Muscle of leg (tissue), 11 donors: Measurements from ENCODE around the gene WDR70. TPM values are rescaled to one million over a fixed set of nuclear protein-coding genes. Genes with fewer than 3 reads are reported as not detected.
"Not testable (repeated sequence)": the region's sequence is repeated elsewhere in the genome, so short reads cannot be mapped to it uniquely, and the experiment has no call there.

ENCODE experiments used
- DNase-seq: peaks from one replicate; pipeline ENCODE4 v3.0.0; 2013
- H3K27ac ChIP-seq: one replicate; pipeline ENCODE4 v1.5.1; 2013; ENCODE audit warnings: mild to moderate bottlenecking, low read length, control low read depth
- H3K27me3 ChIP-seq: one replicate; pipeline ENCODE4 v1.6.1; 2013; ENCODE audit warnings: low read length; ENCODE audit not compliant: control insufficient read depth, insufficient read depth
- H3K36me3 ChIP-seq: one replicate; pipeline ENCODE4 v1.6.1; 2013; ENCODE audit warnings: low read length; ENCODE audit not compliant: control insufficient read depth, insufficient read depth
- H3K4me1 ChIP-seq: one replicate; pipeline ENCODE4 v1.6.1; 2013; ENCODE audit warnings: low read length; ENCODE audit not compliant: control insufficient read depth, insufficient read depth
- H3K4me3 ChIP-seq: one replicate; pipeline ENCODE4 v1.5.1; 2013; ENCODE audit warnings: low read length, control low read depth
- H3K9me3 ChIP-seq: replicated peaks from 2 replicates; pipeline ENCODE4 v1.6.1; 2013; ENCODE audit warnings: low read depth, low read length; ENCODE audit not compliant: control insufficient read depth
- WGBS: methylation state at CpG from one replicate; pipeline ENCODE4 v1.1.5; 2013; ENCODE audit warnings: missing lambda C conversion rate; ENCODE audit not compliant: insufficient coverage; 5-methylcytosine and 5-hydroxymethylcytosine counted together
- polyA plus RNA-seq, 8 donors: library from polyadenylated mRNA; unstranded; fragments of 120-200 nt; gene quantifications; one replicate each; pipeline versions ENCODE4 v1.2.1 to v1.2.3, GENCODE V29; 2013; ENCODE audit warnings: inconsistent platforms in 1 of 8, low replicate concordance in 1 of 8; ENCODE audit not compliant: insufficient read length in 8 of 8, insufficient read depth in 1 of 8
- total RNA-seq: library from RNA; stranded (reverse); fragments of 120-200 nt; gene quantifications from one replicate; pipeline ENCODE4 v1.2.4, GENCODE V29; 2013

Gene WDR70
- total and polyA plus RNA-seq, 9 donors, result 24.3 to 44.2 (median 27.4) TPM

DNA sequence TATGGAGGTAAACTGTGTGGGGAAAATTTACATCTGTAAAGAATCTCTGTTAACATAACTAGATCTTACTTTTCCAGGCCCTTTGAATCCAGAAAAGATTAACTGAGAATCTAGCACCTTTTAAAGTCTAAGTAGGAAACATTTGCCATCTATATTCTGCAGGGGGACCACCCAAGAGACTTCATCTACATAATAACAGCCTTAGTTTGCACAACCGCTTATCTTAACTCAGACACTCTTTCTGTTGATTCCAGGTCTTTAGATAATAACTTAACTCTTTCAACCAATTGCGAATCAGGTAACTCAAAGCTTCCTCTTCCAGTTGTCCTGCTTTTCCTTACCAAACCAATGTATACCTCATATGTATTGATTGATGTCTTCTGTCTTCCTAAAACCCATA is 407.3 kb downstream of the WDR70 start:
- DNase-seq, result no peak
- 90% methylated on average over 1 of the region's 2 CpGs for WGBS
- H3K4me1 ChIP-seq, result no peaks in the 10 kb centered on the region
- H3K27ac ChIP-seq, result no peak overlapping the region
- H3K4me3 ChIP-seq, result no peak overlapping the region
- H3K36me3 ChIP-seq, result no peaks in the 10 kb centered on the region
- H3K27me3 ChIP-seq, result no peaks in the 10 kb centered on the region
- H3K9me3 ChIP-seq, result no peaks in the 10 kb centered on the region

DNA sequence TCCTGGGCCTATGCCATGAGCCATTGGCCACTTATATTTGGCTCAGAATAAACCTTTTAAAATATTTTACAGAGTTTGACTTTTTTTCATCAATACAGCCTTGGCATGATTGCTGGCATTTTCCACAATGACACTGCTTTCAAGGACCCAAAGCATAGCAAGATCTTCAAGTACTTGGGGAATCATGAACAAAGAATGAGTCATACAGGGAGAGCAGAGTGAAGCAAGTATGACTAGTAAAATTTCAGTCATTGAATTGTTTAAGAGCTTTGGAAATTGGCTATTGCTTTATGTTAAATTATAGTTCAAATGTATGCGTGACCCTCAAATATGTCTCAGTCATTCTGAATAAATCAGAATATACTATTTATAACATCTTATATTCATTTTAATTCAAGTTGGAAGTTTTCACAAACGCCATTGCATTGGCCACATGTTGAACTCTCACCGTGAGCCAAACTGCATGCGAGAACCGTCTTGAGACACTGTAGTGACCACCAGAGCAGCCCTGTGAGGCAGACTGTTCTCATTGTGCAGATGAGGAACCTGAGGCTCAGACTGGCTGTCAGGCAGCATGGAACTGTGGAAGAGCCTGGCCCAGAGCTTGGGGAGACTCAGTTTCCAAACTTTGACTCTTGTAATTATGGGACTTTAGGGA is 407.9 kb downstream of the WDR70 start:
- 58% methylated on average over 4 of the region's 5 CpGs for WGBS
- no peak for DNase-seq
- H3K4me3 ChIP-seq, result no peak overlapping the region

GRCh38 chr5:37787742-37788141 is 408.6 kb downstream of the WDR70 start:
- H3K36me3 ChIP-seq, result no peaks in the 10 kb centered on the region
- no peaks in the 10 kb centered on the region for H3K27me3 ChIP-seq
- no peak overlapping the region for H3K27ac ChIP-seq
- H3K9me3 ChIP-seq, result no peaks in the 10 kb centered on the region
- H3K4me3 ChIP-seq, result no peak overlapping the region
- DNase-seq, result no peak
- no peaks in the 10 kb centered on the region for H3K4me1 ChIP-seq
- WGBS, result 80% methylated on average over 2 of the region's 6 CpGs

More for the DNA sequence above, 407.9 kb downstream of the WDR70 start:
- H3K27ac ChIP-seq, result no peak overlapping the region
- H3K36me3 ChIP-seq, result no peaks in the 10 kb centered on the region
- H3K9me3 ChIP-seq, result no peaks in the 10 kb centered on the region
- no peaks in the 10 kb centered on the region for H3K27me3 ChIP-seq
- no peaks in the 10 kb centered on the region for H3K4me1 ChIP-seq

- Histone ChIP-seq H3K4me1 (no peaks in the 10 kb centered on the region), H3K27ac (no peak overlapping the region), H3K4me3 (no peak overlapping the region), H3K9me3 (peaks cover 4% of the 10 kb centered on the region), H3K36me3 (no peaks in the 10 kb centered on the region), H3K27me3 (no peaks in the 10 kb centered on the region)
- DNase-seq, result no peak
- WGBS, result 80% methylated on average over 2 of the region's 2 CpGs
Measured at GRCh38 chr5:37789991-37790390, 410.9 kb downstream of the WDR70 start.

GRCh38 chr5:37791321-37791720 is 412.2 kb downstream of the WDR70 start:
- Histone ChIP-seq H3K36me3 (no peaks in the 10 kb centered on the region), H3K4me1 (no peaks in the 10 kb centered on the region), H3K9me3 (peaks cover 11% of the 10 kb centered on the region), H3K4me3 (no peak overlapping the region), H3K27ac (no peak overlapping the region), H3K27me3 (no peaks in the 10 kb centered on the region)
- WGBS, result 58% methylated on average over 2 of the region's 2 CpGs
- no peak for DNase-seq

GRCh38 chr5:37792975-37793631 is 414.0 kb downstream of the WDR70 start:
- H3K4me3 ChIP-seq, result no peak overlapping the region

GRCh38 chr5:37795292-37795691 is 416.2 kb downstream of the WDR70 start:
- not testable (repeated sequence) for H3K27me3 ChIP-seq, H3K36me3 ChIP-seq, H3K4me3 ChIP-seq, H3K4me1 ChIP-seq, DNase-seq, H3K27ac ChIP-seq
- WGBS, result 86% methylated on average over 1 of the region's 2 CpGs
- peaks cover 11% of the 10 kb centered on the region for H3K9me3 ChIP-seq

More at GRCh38 chr5:37792975-37793631, 414.0 kb downstream of the WDR70 start:
- no peak for DNase-seq
- 83% methylated on average over 1 of the region's 2 CpGs for WGBS
- Histone ChIP-seq H3K4me1 (no peaks in the 10 kb centered on the region), H3K27ac (no peak overlapping the region), H3K9me3 (peaks cover 11% of the 10 kb centered on the region), H3K36me3 (no peaks in the 10 kb centered on the region), H3K27me3 (no peaks in the 10 kb centered on the region)

DNA sequence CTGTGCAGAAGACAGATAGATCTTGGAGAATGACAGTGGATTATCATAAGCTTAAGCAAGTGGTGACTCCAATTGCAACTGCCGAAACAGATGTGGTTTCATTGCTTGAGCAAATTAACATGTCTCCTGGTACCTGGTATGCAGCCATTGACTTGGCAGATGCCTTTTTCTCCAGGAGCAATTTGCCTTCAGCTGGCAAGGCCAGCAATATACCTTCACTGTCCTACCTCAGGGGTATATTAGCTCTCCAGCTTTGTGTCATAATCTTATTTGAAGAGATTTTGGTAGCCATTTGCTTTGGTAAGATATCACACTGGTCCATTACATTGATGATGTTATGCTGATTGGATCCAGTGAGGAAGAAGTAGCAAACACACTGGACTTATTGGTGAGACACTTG is 417.3 kb downstream of the WDR70 start:
- not testable (repeated sequence) for H3K4me3 ChIP-seq, DNase-seq, H3K27me3 ChIP-seq, H3K4me1 ChIP-seq, H3K27ac ChIP-seq, H3K36me3 ChIP-seq
- WGBS, result 100% methylated on average over 1 of the region's 1 CpG
- peaks cover 11% of the 10 kb centered on the region for H3K9me3 ChIP-seq

GRCh38 chr5:37799865-37800421 is 420.8 kb downstream of the WDR70 start:
- H3K9me3 ChIP-seq, result peaks cover 7% of the 10 kb centered on the region
- DNase-seq, result no peak
- no peaks in the 10 kb centered on the region for H3K4me1 ChIP-seq
- H3K27ac ChIP-seq, result no peak overlapping the region
- no peak overlapping the region for H3K4me3 ChIP-seq
- no peaks in the 10 kb centered on the region for H3K36me3 ChIP-seq
- WGBS, result 100% methylated on average over 1 of the region's 2 CpGs
- no peaks in the 10 kb centered on the region for H3K27me3 ChIP-seq

GRCh38 chr5:37801521-37801920 is 422.4 kb downstream of the WDR70 start:
- WGBS, result 100% methylated on average over 1 of the region's 2 CpGs

More at GRCh38 chr5:37801521-37801920, 422.4 kb downstream of the WDR70 start:
- Histone ChIP-seq H3K27me3 (no peaks in the 10 kb centered on the region), H3K36me3 (no peaks in the 10 kb centered on the region), H3K27ac (no peak overlapping the region), H3K4me1 (no peaks in the 10 kb centered on the region), H3K9me3 (no peaks in the 10 kb centered on the region), H3K4me3 (no peak overlapping the region)
- no peak for DNase-seq
